ENCODE data around the gene AP5Z1. TPM values are rescaled to one million over a fixed set of nuclear protein-coding genes. Genes with fewer than 3 reads are reported as not detected.

Gene AP5Z1
- total RNA-seq, 3 donors from 2014 or later (not counting 1 experiment from before 2014, with no cell fraction given): 140 to 156 (median 143) TPM

DNA sequence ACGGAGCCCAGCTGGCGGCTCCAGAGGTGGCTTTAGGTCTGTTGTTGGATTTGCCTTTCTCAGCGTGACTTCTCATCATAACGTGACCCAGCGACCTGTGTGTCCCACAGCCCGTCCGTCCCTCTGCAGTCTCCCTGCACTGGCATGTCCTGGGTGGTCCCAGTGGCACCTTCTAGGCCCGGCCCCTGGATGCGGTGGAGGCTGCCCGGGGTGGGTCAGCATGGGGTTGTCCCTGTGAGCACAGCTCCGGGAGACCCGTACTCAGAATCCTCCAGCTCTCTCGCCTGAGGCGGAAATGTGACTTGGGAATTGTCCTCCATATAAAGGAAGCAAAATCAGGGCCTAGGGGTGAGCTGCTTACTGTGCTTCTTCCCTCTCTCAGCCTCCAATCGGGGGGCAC is 25.6 kb upstream of the AP5Z1 start:
- Histone ChIP-seq H3K4me1 (ENCODE audit: control insufficient read depth, insufficient read depth, low read length) (peaks cover 48% of the 10 kb centered on the region), H3K27me3 (ENCODE audit: control insufficient read depth, insufficient read depth, low read length) (no peaks in the 10 kb centered on the region), H3K9me3 (ENCODE audit: control insufficient read depth, insufficient read depth, low read length) (no peaks in the 10 kb centered on the region), H3K36me3 (ENCODE audit: control insufficient read depth, insufficient read depth, low read length) (peaks cover 9% of the 10 kb centered on the region), H3K27ac (ENCODE audit: low read length) (no peak overlapping the region), H3K4me3 (ENCODE audit: low read length) (no peak overlapping the region)
- ATAC-seq: no peak
- no peak for DNase-seq
- Mint-ChIP-seq H3K36me3 (no peaks in the 10 kb centered on the region), H3K4me3 (no peak overlapping the region), H3K9me3 (no peaks in the 10 kb centered on the region), H3K27ac (peak overlapping the region in 1 of 2 donors; percentile 95), H3K27me3 (ENCODE audit: low read depth in 2 of 2) (no peaks in the 10 kb centered on the region), H3K4me1 (peaks cover 45 to 49% of the 10 kb centered on the region in 2 donors)
- TF ChIP-seq, protein P1, sequence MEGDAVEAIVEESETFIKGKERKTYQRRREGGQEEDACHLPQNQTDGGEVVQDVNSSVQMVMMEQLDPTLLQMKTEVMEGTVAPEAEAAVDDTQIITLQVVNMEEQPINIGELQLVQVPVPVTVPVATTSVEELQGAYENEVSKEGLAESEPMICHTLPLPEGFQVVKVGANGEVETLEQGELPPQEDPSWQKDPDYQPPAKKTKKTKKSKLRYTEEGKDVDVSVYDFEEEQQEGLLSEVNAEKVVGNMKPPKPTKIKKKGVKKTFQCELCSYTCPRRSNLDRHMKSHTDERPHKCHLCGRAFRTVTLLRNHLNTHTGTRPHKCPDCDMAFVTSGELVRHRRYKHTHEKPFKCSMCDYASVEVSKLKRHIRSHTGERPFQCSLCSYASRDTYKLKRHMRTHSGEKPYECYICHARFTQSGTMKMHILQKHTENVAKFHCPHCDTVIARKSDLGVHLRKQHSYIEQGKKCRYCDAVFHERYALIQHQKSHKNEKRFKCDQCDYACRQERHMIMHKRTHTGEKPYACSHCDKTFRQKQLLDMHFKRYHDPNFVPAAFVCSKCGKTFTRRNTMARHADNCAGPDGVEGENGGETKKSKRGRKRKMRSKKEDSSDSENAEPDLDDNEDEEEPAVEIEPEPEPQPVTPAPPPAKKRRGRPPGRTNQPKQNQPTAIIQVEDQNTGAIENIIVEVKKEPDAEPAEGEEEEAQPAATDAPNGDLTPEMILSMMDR (IDR thresholded peaks at IDR 0.05): no peak
- 98% methylated on average over 15 of the region's 15 CpGs for WGBS (ENCODE audit: insufficient coverage)
- intact Hi-C loops (cut with micrococcal nuclease): no loop called here

DNA sequence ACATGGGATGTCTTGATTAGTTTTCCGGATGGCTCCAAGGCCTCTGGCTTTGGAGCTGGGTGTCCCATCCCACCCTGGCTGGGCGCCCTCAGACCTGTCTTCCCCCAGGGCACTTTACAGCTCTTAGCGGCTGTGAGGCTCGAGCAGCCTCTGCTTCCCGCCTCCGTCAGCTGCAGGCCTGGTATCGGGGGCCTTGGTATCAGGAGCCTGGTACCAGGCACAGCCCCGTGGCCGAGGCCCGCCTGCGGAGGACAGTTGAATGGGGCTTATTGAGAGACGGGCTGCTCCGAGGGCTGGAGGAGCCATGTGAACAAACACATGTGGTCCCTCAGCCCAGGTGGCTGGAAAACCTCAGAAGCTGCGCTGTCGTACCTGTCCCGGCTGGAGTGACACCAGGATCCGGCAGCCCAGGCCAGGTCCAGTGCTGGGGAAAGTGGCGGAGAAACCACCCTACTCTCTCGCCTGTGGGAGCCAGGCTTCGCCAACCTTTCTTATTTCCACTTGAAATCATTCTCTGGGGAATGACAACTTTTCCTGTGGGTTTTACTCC is 23.9 kb upstream of the AP5Z1 start:
- no peaks in the 10 kb centered on the region for H3K9me3 ChIP-seq (ENCODE audit: control insufficient read depth, insufficient read depth, low read length)
- DNase-seq (no peak), ATAC-seq (no peak)
- Mint-ChIP-seq H3K27me3 (ENCODE audit: low read depth in 2 of 2) (no peaks in the 10 kb centered on the region), H3K36me3 (no peaks in the 10 kb centered on the region), H3K4me3 (no peak overlapping the region), H3K4me1 (peaks cover 29 to 33% of the 10 kb centered on the region in 2 donors), H3K27ac (no peak overlapping the region), H3K9me3 (no peaks in the 10 kb centered on the region)
- TF ChIP-seq, protein P1 (IDR thresholded peaks at IDR 0.05): no peak
- H3K36me3 ChIP-seq (ENCODE audit: control insufficient read depth, insufficient read depth, low read length): peaks cover 20% of the 10 kb centered on the region
- WGBS (ENCODE audit: insufficient coverage): 96% methylated on average over 20 of the region's 20 CpGs
- H3K4me1 ChIP-seq (ENCODE audit: control insufficient read depth, insufficient read depth, low read length): peaks cover 34% of the 10 kb centered on the region
- H3K4me3 ChIP-seq (ENCODE audit: low read length): no peak overlapping the region
- H3K27me3 ChIP-seq (ENCODE audit: control insufficient read depth, insufficient read depth, low read length): no peaks in the 10 kb centered on the region
- intact Hi-C loops (cut with micrococcal nuclease): no loop called here
- no peak overlapping the region for H3K27ac ChIP-seq (ENCODE audit: low read length)

DNA sequence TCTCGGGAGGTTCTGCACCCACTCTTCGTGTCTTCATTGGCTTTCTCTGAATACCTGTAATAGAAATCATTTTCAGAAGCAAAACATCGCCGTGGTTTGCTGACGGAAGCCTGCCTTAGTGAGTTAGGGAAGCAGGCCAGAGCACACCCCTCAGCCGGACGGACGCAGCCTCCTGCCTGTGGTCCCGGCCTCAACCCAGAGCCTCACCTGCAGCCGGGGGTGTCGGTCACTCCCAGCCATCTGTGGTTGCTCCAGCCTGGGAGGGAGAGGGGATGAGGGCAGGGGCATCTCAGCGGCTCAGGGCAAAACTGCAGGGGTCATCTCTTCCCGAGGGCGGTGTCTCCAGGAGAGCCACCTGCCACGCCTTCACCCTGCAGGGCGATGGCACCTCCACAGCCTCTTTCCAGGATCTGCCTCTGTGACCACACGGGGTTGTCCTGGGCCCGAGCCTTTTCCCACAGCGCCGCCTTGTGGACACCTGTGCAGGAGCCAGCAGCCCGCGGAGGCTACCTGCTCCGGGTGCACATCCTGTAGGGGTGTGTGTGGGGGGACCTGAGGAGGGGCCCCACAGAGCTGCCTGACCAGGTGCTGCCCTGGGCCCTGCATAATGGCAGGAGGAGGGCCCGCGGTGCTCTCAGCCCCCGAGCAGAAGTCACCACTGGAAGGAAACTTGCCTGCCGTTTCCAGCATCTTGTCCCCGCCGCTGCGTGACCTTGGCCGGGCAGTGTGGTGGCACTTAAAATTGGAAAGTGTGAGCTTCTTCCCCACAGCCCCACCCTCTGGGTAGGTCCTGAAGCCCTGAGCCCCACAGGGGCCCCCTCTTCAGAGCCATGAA is 21.6 kb upstream of the AP5Z1 start:
- H3K27me3 Mint-ChIP-seq (ENCODE audit: low read depth in 2 of 2): no peaks in the 10 kb centered on the region
- ATAC-seq (peak; percentile 92 to 98 (median 96)), DNase-seq (peak; percentile 81 to 91)
- TF ChIP-seq, protein P1 (IDR thresholded peaks at IDR 0.05): peak; percentile 94
- H3K27ac Mint-ChIP-seq: peak overlapping the region in 1 of 2 donors; percentile 21
- no peaks in the 10 kb centered on the region for H3K27me3 ChIP-seq (ENCODE audit: control insufficient read depth, insufficient read depth, low read length)
- H3K36me3 ChIP-seq (ENCODE audit: control insufficient read depth, insufficient read depth, low read length): peaks cover 34% of the 10 kb centered on the region
- H3K27ac ChIP-seq (ENCODE audit: low read length): no peak overlapping the region
- H3K4me1 ChIP-seq (ENCODE audit: control insufficient read depth, insufficient read depth, low read length): peaks cover 14% of the 10 kb centered on the region
- H3K4me3 ChIP-seq (ENCODE audit: low read length): no peak overlapping the region
- no peaks in the 10 kb centered on the region for H3K9me3 Mint-ChIP-seq
- H3K36me3 Mint-ChIP-seq: no peaks in the 10 kb centered on the region
- no peaks in the 10 kb centered on the region for H3K9me3 ChIP-seq (ENCODE audit: control insufficient read depth, insufficient read depth, low read length)
- intact Hi-C loops (cut with micrococcal nuclease): loop anchor here (1.0 kb wide), 1 partner anchor 143 kb away; no protein-coding TSS in a partner anchor
- WGBS (ENCODE audit: insufficient coverage): 46% methylated on average over 31 of the region's 31 CpGs
- H3K4me3 Mint-ChIP-seq: no peak overlapping the region
- H3K4me1 Mint-ChIP-seq: peaks cover 6 to 12% of the 10 kb centered on the region in 2 donors

Measured in natural killer cell (primary cell).